ENCODE results near the gene ADAMTSL3.

Gene ADAMTSL3, protein sequence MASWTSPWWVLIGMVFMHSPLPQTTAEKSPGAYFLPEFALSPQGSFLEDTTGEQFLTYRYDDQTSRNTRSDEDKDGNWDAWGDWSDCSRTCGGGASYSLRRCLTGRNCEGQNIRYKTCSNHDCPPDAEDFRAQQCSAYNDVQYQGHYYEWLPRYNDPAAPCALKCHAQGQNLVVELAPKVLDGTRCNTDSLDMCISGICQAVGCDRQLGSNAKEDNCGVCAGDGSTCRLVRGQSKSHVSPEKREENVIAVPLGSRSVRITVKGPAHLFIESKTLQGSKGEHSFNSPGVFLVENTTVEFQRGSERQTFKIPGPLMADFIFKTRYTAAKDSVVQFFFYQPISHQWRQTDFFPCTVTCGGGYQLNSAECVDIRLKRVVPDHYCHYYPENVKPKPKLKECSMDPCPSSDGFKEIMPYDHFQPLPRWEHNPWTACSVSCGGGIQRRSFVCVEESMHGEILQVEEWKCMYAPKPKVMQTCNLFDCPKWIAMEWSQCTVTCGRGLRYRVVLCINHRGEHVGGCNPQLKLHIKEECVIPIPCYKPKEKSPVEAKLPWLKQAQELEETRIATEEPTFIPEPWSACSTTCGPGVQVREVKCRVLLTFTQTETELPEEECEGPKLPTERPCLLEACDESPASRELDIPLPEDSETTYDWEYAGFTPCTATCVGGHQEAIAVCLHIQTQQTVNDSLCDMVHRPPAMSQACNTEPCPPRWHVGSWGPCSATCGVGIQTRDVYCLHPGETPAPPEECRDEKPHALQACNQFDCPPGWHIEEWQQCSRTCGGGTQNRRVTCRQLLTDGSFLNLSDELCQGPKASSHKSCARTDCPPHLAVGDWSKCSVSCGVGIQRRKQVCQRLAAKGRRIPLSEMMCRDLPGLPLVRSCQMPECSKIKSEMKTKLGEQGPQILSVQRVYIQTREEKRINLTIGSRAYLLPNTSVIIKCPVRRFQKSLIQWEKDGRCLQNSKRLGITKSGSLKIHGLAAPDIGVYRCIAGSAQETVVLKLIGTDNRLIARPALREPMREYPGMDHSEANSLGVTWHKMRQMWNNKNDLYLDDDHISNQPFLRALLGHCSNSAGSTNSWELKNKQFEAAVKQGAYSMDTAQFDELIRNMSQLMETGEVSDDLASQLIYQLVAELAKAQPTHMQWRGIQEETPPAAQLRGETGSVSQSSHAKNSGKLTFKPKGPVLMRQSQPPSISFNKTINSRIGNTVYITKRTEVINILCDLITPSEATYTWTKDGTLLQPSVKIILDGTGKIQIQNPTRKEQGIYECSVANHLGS (N-terminal part only)

GRCh38 chr15:83653639-83654378 lies at the start of gene ADAMTSL3:
Gene ADAMTSL3, plus strand, starts transcription at chr15:83654123. Its CDS starts 1,639 bp downstream, at chr15:83655762.
- DNase-seq: no peak

- DNase-seq: no peak
These were observed 49.4 kb upstream of the ADAMTSL3 start for GRCh38 chr15:83604549-83604948.

DNA sequence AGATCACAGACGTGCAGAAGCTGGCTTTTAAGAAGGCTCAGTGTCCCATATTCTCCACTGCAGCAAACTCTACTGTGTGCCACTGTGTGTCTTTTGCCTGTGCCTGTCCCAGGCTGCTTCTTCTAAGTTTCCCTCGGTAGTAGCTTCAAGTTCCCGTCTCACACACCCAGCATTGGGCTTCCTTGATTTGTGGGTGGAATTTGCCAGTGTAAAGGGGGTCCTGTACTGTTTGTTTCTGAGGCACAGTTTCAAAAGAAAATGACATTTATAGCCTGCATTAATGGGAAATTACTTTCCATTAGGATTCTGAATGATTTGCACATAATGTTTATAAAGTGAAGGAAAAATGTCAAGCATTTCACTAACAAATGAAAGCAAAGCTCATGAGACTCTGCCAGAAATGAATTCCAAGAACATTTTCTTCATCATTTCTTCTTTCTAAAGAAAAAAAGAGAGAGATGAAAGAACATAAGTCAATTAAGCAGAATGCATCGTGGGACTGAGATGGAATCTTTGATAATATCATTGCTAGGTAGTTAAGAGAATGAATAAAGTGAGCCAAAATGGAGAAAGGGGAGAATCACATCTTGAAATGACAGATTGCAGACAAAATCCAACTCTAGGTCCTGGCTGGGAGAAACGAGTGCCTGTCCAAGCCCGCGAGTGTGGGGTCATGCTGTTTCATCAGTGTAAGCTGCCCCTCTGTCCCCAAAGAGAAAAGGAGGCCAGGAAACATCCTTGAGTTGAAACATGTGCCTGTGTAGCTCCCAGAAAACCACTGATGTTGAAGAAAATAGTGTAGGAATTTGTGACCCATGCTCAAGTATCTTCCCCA lies 48.6 kb upstream of the ADAMTSL3 start:
- DNase-seq: no peak

DNA sequence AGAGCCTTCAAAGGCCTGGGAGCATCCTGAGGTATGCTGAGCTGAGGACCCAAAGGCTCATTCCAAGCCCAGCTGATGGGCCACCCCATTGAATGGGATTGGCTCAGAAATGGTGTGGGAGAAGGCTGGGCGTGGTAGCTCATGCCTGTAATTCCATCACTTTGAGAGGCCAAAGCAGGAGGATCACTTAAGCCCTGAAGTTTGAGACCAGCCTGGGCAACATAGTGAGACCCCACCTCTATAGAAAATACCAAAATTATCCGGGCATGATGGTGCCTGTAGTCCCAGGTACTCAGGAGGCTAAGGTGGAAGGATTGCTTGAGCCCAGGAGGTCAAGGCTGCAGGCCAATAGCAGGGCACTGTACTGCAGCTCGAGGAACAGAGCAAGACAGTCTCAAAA lies 43.8 kb upstream of the ADAMTSL3 start:
- DNase-seq: no peak

- DNase-seq: no peak
These were observed 42.8 kb upstream of the ADAMTSL3 start for GRCh38 chr15:83610901-83611685.

GRCh38 chr15:83612226-83612625 lies 41.7 kb upstream of the ADAMTSL3 start:
- no peak for DNase-seq

GRCh38 chr15:83612898-83613635 lies 40.9 kb upstream of the ADAMTSL3 start:
- no peak for DNase-seq

GRCh38 chr15:83613714-83614113 lies 40.2 kb upstream of the ADAMTSL3 start:
- DNase-seq: no peak

- DNase-seq: no peak
These were observed 37.1 kb upstream of the ADAMTSL3 start for GRCh38 chr15:83616840-83617239.

DNA sequence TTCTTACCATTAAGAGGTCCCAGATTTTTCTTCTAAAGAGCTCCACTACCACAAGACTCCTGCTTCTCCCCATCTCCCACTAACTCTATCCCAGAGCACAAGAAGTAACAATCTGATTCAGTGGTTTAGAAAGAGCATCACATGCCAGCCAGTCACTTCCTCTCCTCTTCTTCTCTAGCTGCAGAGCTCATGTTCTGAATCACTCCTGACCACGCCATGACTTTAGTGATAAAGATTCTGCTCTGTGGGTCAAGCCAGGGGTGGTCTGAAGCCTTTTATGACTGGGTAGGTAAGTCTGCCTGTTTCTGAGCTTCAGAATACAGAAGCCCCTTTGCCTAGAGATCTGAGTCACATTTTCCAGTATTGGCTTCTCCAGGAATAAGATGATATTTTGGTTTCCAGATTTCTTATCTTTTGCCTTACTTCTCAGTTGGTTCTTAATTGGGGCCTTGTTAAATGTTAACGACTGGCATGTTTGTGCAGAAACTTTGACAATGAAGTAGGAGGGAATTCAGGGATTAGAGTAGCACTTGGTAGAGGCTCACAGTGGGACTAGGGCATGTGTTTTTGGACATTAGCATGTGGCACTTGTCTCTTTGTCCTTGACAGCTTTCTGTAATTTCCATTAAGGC lies 27.6 kb upstream of the ADAMTSL3 start:
- DNase-seq: no peak

GRCh38 chr15:83631534-83631933 lies 22.4 kb upstream of the ADAMTSL3 start:
- no peak for DNase-seq

GRCh38 chr15:83643201-83643600 lies 10.7 kb upstream of the ADAMTSL3 start:
- DNase-seq: no peak

DNA sequence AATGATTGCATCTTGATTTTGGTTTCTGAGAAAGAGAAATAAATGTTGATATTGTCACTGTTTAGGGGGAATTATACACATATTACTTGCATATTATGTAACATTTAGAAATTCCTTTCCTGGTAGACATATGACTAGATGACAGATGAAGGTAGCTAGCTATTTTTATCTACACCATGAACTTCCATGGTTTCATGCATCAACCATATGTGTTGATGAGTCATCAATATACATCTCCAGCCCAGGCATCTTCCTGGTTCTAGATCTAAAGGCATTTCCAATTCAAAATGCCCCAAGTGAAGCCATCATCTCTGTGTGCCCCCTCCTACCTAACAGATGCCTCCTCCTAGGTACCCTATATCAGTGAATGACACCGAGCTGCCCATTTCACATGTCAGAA lies 9.5 kb upstream of the ADAMTSL3 start:
- DNase-seq: no peak

GRCh38 chr15:83650831-83651230 lies 3.1 kb upstream of the ADAMTSL3 start:
- no peak for DNase-seq

DNA sequence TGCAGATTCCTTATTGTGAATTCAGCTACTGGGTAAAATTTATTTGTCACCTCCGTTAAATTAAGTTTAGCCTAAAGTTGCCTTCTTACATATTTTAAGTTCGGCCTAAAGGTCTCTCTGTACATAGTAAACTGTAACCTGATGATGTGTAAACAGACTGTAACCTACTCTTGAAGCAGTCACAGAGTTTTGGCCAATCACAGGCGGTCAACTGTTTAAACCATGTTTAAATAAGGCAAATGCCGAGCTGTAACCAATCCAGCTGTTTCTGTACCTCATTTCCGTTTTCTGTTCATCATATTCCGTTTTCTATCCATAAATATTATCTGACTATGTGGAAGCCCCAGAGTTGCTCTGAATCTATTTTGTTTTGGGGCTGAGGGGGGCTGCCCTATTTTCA lies 2.4 kb upstream of the ADAMTSL3 start:
- no peak for DNase-seq

DNA sequence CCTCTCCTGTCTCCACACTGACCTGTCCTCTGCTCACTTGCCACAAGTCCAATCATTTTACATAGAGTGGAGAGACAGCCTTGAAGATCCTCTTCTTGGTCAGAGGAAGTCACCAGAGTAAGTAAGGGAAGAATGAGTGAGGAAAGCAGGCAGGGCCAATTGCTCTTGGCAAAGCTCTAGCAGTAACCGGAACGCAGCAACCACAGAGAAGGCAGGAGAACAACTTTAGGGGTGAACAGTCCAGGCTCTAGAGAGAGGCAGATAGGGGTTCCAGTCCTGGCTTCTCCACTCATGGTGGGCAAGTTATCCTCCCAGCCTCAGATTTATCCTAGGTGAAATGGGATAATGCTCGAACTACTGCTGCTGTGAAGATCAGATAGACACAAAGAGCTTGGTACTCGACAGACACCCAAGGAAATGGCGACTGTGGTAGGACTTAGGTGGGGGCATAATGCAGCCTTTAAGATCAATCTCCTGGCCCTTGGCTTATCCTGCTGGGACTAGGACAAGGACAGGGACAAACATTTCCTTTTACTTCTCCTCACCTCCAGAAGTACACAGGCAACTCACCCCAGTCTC lies 1.2 kb upstream of the ADAMTSL3 start:
- no peak for DNase-seq

DNA sequence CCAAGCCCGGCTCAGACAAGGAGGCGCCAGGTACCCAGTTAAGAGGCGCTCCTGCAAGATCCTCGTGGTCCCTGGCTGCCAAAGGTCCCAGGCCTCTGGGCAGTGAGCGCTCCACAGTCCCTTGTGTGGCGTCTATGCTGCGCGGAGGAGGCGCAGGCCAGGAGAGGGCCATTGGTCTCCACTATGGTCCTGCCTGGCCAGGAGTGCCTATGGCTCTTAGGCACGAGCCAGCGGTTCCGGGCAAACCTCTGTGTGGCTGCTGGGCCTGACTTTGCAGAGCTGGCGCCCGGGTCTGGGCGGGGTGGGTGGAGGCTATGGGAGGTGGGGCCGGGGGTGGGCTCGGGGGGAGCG lies 660 bp upstream of the ADAMTSL3 start:
- no peak for DNase-seq

DNA sequence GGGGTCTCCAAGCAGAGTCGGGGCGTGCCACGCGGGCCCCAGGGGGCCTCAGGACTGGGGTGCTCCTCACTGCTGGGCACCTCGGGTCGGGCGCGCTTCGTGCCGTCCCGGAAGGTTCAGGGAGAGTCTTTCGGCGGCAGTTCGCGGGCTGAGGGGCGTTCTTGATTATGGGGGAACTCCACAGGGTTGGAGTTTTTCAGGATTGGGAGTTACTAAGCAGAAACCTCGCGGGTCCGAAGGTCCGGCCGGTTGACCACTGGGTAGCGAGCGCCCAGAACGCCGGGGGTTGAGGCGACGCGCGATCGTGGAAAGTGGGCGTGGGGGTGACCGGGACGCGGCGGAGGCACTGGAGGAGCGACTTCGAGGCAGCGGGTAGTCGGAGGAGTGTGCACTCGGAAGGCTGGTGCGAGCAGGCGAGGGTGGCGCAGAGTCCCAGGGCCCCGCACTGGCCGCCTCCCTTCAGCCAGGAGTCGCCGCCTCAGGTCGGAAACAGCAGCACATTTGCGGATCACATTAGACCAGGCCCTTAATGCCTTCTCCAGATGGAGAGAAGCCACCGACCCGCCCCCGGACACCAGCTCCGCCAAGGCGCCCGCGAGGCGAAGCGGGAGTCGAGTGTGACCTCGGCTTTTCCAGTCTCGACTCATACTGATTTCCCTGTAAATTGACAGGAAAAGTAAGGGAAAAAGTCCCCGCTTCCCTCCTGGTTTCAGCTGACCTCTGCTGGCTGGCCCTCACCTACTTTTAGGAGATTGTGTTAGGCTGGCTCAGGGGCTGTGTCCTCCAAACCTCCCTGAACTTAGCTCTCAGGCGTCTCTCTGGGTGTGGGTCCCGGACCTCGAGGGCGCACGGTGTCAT lies 685 bp downstream of the ADAMTSL3 start:
- no peak for DNase-seq

Measured in stimulated activated CD4-positive, alpha-beta T cell treated with anti-CD3 and anti-CD28 coated beads, Interleukin-2, amount 100 ng/mL, for 24 hours (primary cell).